Hematopoietic multipotent progenitor cell treated with erythropoietin and hydrocortisone succinate and interleukin-3 and kit ligand, for 4 days (in vitro differentiated cells): Measurements from ENCODE around the gene BEGAIN.

Experiments used
- DNase-seq: peaks from one replicate; pipeline ENCODE4 v3.0.0-alpha.2; 2015

Gene BEGAIN

GRCh38 chr14:100615736-100616695 is 28.8 kb upstream of the BEGAIN start:
- no peak for DNase-seq

- DNase-seq: no peak
These were observed 27.6 kb upstream of the BEGAIN start for GRCh38 chr14:100614803-100615202.

- DNase-seq: peak; percentile 8
These were observed 25.8 kb upstream of the BEGAIN start for GRCh38 chr14:100612986-100613385.

GRCh38 chr14:100611811-100612480 is 24.7 kb upstream of the BEGAIN start:
- DNase-seq: no peak

GRCh38 chr14:100610511-100611217 is 23.4 kb upstream of the BEGAIN start:
- no peak for DNase-seq

GRCh38 chr14:100609941-100610391 is 22.7 kb upstream of the BEGAIN start:
- DNase-seq: no peak

- DNase-seq: no peak
These were observed 22.2 kb upstream of the BEGAIN start for GRCh38 chr14:100609331-100609870.

- no peak for DNase-seq
These were observed 21.5 kb upstream of the BEGAIN start for GRCh38 chr14:100608586-100609330.

- DNase-seq: no peak
These were observed 20.8 kb upstream of the BEGAIN start for GRCh38 chr14:100608064-100608463.

GRCh38 chr14:100607611-100607956 is 20.4 kb upstream of the BEGAIN start:
- no peak for DNase-seq

GRCh38 chr14:100606687-100607610 is 19.7 kb upstream of the BEGAIN start:
- no peak for DNase-seq

- DNase-seq: no peak
These were observed 18.8 kb upstream of the BEGAIN start for GRCh38 chr14:100605706-100606686.

- DNase-seq: no peak
These were observed 18.0 kb upstream of the BEGAIN start for GRCh38 chr14:100605230-100605629.

- no peak for DNase-seq
These were observed 17.5 kb upstream of the BEGAIN start for GRCh38 chr14:100604709-100605108.

- no peak for DNase-seq
These were observed 16.9 kb upstream of the BEGAIN start for GRCh38 chr14:100604121-100604501.

- DNase-seq: peak; percentile 39
These were observed 16.3 kb upstream of the BEGAIN start for GRCh38 chr14:100603341-100604120.

- no peak for DNase-seq
These were observed 15.5 kb upstream of the BEGAIN start for GRCh38 chr14:100602621-100603230.

- no peak for DNase-seq
These were observed 14.7 kb upstream of the BEGAIN start for GRCh38 chr14:100601914-100602313.

GRCh38 chr14:100601064-100601463 is 13.8 kb upstream of the BEGAIN start:
- DNase-seq: no peak
